M059J (cell line): ENCODE results near the gene WDR35. TPM values are rescaled to one million over a fixed set of nuclear protein-coding genes. Genes with fewer than 3 reads are reported as not detected.
A peak's percentile ranks its signal among the peaks of the same experiment; 100 is the strongest.

Source experiments
- DNase-seq: peaks from one replicate; pipeline ENCODE4 v3.0.0-alpha.2; 2012; ENCODE audit warnings: low read depth
- total RNA-seq: library from RNA; depleted of rRNA; stranded (reverse); fragments of >200 nt; shearing (Covaris generic); gene quantifications from 2 replicates; pipeline ENCODE4 v1.2.3, GENCODE V29; 2014; rRNA removed

Gene WDR35
- total RNA-seq, 1 experiment from 2014 or later, result 4.7 TPM

GRCh38 chr2:19870792-19871191, 119.1 kb downstream of the WDR35 start:
- DNase-seq, result no peak

- no peak for DNase-seq
Observed at GRCh38 chr2:19868701-19869580, 121.0 kb downstream of the WDR35 start.

- DNase-seq, result no peak
Observed at GRCh38 chr2:19868224-19868623, 121.7 kb downstream of the WDR35 start.

- DNase-seq, result no peak
Observed at GRCh38 chr2:19866771-19867170, 123.1 kb downstream of the WDR35 start.

- peak; percentile 12 for DNase-seq
Observed at GRCh38 chr2:19865151-19865550, 124.8 kb downstream of the WDR35 start.

GRCh38 chr2:19864381-19864780, 125.5 kb downstream of the WDR35 start:
- no peak for DNase-seq

- peak; percentile 42 for DNase-seq
Observed at GRCh38 chr2:19863303-19864041, 126.4 kb downstream of the WDR35 start.

- peak; percentile 12 for DNase-seq
Observed at GRCh38 chr2:19861813-19862212, 128.1 kb downstream of the WDR35 start.

Other genes with a start within 250 kb of the WDR35 start
- 2.4 and 7.4 TPM in 2 replicates for gene TTC32, start 88.1 kb downstream of the WDR35 start, total RNA-seq
- 0.81 and 1.3 TPM in 2 replicates for gene MATN3, start 22.6 kb upstream of the WDR35 start, total RNA-seq
- gene LAPTM4A, start 61.5 kb upstream of the WDR35 start, total RNA-seq, result 211 and 216 TPM in 2 replicates
- 83.3 and 127 TPM in 2 replicates for gene SDC1, start 235.0 kb upstream of the WDR35 start, total RNA-seq